ENCODE data around the gene DAD1. TPM values are rescaled to one million over a fixed set of nuclear protein-coding genes. Genes with fewer than 3 reads are reported as not detected.
"Not testable (repeated sequence)": the region's sequence is repeated elsewhere in the genome, so short reads cannot be mapped to it uniquely, and the experiment has no call there.

Gene DAD1
- polyA plus RNA-seq, result 100 to 1,000 TPM; 602 to 622 (median 602) TPM

DNA sequence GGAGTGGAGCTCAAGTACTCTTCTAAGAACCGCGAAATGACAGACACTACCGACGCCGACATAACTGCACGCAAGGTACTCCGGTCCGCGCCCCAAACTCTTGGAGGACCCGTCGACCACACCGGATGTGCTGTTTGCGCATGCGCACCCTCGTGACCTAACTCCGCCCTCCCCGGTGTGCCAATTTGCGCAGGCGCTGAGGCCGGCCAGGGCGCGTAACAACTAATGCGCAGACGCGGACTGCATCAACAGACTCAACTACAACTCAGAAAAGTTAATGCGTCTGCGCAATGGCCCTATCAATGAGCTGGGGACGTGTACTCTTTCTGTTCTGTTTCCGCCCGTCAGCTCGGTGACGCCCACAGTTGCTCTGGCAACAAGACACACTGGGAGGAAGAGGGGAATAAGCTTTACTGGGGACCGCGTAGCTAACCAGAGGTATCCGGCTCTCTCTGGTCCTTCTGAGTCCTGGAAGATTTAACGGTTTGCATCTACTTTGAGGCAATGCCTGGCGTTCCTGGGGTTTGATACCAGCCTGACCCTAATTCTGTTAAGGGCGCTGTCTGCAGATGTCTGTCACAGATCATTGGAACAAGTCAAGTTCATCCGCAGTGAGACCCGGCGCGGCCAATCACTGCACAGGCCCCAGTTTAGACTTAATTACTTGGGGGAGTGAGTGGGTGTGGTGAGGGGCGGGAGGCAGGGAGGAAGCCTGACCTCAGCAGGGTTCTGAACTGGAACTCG, at the start of gene DAD1:
Gene DAD1 (minus strand): TSS at position 129 of the 744 bp plus-strand sequence. CDS start 67 bp downstream, at position 62.
- Mint-ChIP-seq H3K4me1 (peaks cover 48 to 53% of the 10 kb centered on the region in 2 donors), H3K27ac (peak within 1 kb of the TSS; percentile 98 to 100 (median 99)), H3K4me3 (peak within 1 kb of the TSS; percentile 91 to 98 (median 97)), H3K27me3 (ENCODE audit: low read depth in 3 of 3) (peaks cover 14 to 22% (median 16%) of the 10 kb centered on the region in 3 donors), H3K9me3 (no peaks in the 10 kb centered on the region), H3K36me3 (no peaks in the 10 kb centered on the region)
- DNase-seq, result peak; percentile 100

DNA sequence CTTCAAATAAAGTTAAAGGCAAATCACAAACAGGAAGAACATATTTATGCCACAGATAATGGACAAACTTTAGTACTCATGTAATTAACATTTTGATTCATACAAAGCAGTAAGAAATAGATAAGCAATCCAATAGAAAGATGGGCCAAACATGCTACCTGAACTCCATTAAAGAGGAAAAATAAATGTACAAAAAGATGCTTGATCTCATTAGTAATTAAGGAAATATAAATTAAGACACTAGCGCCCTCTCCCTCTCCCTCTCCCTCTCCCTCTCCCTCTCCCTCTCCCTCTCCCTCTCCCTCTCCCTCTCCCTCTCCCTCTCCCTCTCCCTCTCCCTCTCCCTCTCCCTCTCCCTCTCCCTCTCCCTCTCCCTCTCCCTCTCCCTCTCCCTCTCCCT, 47.0 kb upstream of the DAD1 start:
- H3K4me1 Mint-ChIP-seq; H3K4me3 Mint-ChIP-seq; H3K27me3 Mint-ChIP-seq (ENCODE audit: low read depth in 3 of 3); H3K36me3 Mint-ChIP-seq; DNase-seq; H3K9me3 Mint-ChIP-seq; H3K27ac Mint-ChIP-seq: not testable (repeated sequence)

DNA sequence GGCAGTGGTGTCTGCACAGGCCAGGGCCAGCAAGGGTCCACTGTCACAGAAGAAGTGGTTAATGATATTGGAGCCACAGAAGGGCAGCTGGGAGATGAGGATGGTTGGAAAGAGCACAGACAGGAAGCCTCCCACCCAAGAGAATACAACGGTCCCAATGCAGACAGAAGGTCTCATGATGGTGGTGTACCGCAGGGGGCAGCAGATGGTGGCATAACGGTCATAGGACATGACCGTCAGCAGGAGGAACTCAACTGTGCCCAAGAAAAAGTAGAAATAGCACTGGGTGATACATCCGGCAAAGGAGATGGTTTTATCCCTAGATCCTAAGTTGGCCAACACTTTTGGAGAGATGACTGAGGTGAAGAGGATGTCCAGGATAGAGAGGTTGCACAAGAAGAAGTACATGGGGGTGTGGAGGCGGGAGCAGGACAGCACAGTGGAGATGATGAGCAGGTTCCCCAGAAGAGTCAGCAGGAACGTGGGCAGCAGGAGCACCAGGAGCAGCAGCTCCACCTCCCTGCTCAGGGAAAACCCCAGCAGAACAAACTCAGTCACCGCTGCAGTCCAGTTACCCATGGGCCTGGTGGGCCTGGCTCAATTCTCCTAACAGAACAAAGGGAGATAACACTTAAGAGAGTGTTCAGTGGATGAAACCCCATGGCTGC, 45.3 kb upstream of the DAD1 start:
- H3K36me3 Mint-ChIP-seq, result no peaks in the 10 kb centered on the region
- H3K4me1 Mint-ChIP-seq, result no peaks in the 10 kb centered on the region
- no peak overlapping the region for H3K27ac Mint-ChIP-seq
- no peak for DNase-seq
- H3K27me3 Mint-ChIP-seq (ENCODE audit: low read depth in 3 of 3), result peaks cover 0 to 7% (median 2%) of the 10 kb centered on the region in 3 donors
- peaks cover 0 to 7% (median 0%) of the 10 kb centered on the region in 6 donors for H3K9me3 Mint-ChIP-seq
- no peak overlapping the region for H3K4me3 Mint-ChIP-seq

DNA sequence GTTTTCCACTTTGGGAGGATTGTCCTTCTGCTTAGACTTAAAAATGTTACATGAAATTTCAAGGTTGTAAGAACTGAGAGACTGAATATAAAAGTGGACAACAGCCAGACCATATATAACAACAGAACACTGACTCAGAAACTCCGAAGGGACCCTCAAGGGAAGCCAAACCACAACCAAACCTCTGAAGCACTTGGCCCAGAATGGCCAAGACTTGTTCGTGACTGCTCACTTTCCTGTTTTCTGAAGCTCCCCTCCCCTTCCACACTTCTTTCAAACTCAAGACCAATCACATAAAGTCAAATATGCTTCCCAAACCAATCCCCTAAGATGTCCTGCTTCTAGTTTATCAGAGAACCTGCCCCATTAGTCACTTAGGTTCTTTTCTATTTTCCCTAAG, 41.5 kb upstream of the DAD1 start:
- peaks cover 2 to 7% (median 2%) of the 10 kb centered on the region in 3 donors for H3K27me3 Mint-ChIP-seq (ENCODE audit: low read depth in 3 of 3)
- no peak overlapping the region for H3K4me3 Mint-ChIP-seq
- no peaks in the 10 kb centered on the region for H3K4me1 Mint-ChIP-seq
- no peak overlapping the region for H3K27ac Mint-ChIP-seq
- DNase-seq, result no peak
- H3K36me3 Mint-ChIP-seq, result no peaks in the 10 kb centered on the region
- peaks cover 0 to 7% (median 0%) of the 10 kb centered on the region in 6 donors for H3K9me3 Mint-ChIP-seq

DNA sequence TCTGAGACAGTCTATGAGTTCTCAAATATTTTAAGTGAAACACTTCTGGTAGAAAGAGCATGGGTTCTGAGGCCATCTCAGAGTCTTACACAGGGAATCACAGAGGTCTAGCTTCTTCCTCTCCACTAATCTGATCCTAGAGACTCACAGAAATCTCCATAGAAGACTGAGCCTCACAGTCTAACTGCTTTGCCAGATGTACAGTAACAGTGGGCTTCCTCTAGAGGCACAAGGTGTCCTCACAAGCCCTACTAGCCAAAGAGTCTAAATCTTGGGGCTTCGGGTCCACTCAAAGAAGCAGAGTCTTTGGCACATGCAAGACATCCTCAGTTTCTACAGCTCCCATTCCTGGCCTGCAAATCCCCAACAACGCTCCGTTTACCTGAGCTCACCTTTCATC, 41.0 kb upstream of the DAD1 start:
- Mint-ChIP-seq H3K27ac (no peak overlapping the region), H3K9me3 (peaks cover 0 to 7% (median 0%) of the 10 kb centered on the region in 6 donors), H3K4me3 (no peak overlapping the region), H3K36me3 (no peaks in the 10 kb centered on the region), H3K4me1 (no peaks in the 10 kb centered on the region), H3K27me3 (ENCODE audit: low read depth in 3 of 3) (peaks cover 2 to 7% (median 2%) of the 10 kb centered on the region in 3 donors)
- no peak for DNase-seq

DNA sequence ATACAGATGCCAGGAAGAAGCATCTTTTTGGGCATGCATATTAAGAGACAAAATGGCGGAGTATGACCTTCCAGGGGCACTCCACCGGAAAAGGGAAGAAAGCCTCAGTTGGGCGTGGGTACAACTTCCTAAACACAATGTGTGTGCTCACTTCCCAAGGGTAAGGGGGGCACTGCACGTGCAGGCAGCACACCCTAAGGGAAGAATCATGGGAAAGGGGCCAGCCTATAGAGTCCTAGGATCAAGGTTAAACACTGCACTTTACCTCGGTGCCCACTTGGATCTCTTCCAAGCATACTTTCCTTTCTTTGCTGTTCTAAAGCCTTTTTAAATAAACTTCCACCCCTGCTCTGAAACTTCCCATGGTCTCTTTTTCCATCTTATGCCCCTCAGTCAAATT, 40.3 kb upstream of the DAD1 start:
- Mint-ChIP-seq H3K27me3 (ENCODE audit: low read depth in 3 of 3) (peaks cover 2 to 7% (median 4%) of the 10 kb centered on the region in 3 donors), H3K4me1 (no peaks in the 10 kb centered on the region), H3K9me3 (peaks cover 0 to 7% (median 0%) of the 10 kb centered on the region in 6 donors), H3K4me3 (no peak overlapping the region), H3K27ac (no peak overlapping the region), H3K36me3 (no peaks in the 10 kb centered on the region)
- DNase-seq, result no peak

DNA sequence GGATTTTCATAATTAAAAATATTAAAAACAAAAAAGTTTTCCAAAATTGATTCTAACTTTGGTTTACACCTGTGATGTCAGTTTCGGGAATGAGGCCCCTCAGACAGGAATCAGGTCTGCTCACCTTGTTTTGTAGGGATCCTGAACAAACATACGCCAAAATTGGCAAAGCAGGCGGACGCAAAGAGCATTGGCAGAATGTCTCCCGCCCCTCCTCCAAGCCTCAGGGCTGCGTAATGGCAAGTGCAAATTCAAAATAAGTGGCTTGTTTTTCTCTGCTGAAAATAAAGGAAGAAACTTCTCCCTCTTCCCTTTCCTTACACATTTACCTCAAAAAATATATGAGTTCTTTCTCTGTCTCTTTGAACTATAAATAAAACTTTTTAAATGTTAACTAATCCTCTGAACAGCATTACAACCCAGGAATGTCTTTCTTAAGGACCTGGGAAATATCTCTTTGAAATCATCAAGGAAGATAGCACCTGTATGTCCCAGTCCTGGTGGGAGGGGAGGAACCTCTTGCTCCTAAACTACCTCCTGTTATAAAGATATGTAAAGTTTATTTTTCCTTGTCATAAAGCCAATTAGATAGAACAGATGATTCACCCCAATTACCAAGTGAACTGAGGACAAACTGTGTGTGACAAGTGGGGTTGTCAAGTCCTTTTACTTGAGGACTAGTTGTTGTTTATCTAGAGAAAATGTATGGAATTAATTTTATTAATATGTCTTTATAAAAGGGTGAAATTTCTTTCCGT, 38.7 kb upstream of the DAD1 start:
- Mint-ChIP-seq H3K4me3 (no peak overlapping the region), H3K9me3 (peaks cover 0 to 7% (median 0%) of the 10 kb centered on the region in 6 donors), H3K4me1 (no peaks in the 10 kb centered on the region), H3K36me3 (no peaks in the 10 kb centered on the region), H3K27ac (no peak overlapping the region), H3K27me3 (ENCODE audit: low read depth in 3 of 3) (peaks cover 2 to 4% (median 3%) of the 10 kb centered on the region in 3 donors)
- no peak for DNase-seq

- no peak overlapping the region for H3K27ac Mint-ChIP-seq
Observed at GRCh38 chr14:22626590-22626989, 37.6 kb upstream of the DAD1 start.

GRCh38 chr14:22623047-22623446, 34.0 kb upstream of the DAD1 start:
- no peak for DNase-seq
- Mint-ChIP-seq H3K36me3 (peaks cover 3 to 5% (median 4%) of the 10 kb centered on the region in 3 donors), H3K9me3 (no peaks in the 10 kb centered on the region), H3K27ac (no peak overlapping the region), H3K4me1 (no peaks in the 10 kb centered on the region), H3K4me3 (no peak overlapping the region), H3K27me3 (ENCODE audit: low read depth in 3 of 3) (peaks cover 0 to 5% (median 0%) of the 10 kb centered on the region in 3 donors)

More at GRCh38 chr14:22626590-22626989, 37.6 kb upstream of the DAD1 start:
- Mint-ChIP-seq H3K27me3 (ENCODE audit: low read depth in 3 of 3) (peaks cover 2 to 5% (median 2%) of the 10 kb centered on the region in 3 donors), H3K36me3 (peaks cover 0 to 3% (median 1%) of the 10 kb centered on the region in 3 donors), H3K4me1 (no peaks in the 10 kb centered on the region), H3K9me3 (peaks cover 0 to 6% (median 0%) of the 10 kb centered on the region in 6 donors), H3K4me3 (no peak overlapping the region)
- DNase-seq, result no peak

DNA sequence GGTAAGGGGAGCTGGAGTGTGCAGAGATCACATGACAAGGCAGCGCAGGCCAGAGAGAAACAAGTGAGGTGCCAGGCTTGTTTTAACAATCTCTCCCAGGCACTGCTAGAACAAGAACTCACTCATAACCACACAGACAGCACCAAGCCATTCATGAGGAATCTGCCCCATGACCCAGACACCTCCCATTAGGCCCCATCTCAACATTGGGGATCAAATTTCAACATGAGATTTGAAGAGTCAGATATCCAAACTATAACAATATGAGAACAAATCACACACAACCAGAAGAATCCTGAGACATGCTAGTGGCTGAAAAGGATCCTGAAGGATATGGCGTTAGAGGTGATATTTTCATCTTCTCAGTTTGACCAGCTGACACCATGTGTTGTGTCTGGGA, 33.2 kb upstream of the DAD1 start:
- Mint-ChIP-seq H3K36me3 (peaks cover 3 to 5% (median 4%) of the 10 kb centered on the region in 3 donors), H3K9me3 (no peaks in the 10 kb centered on the region), H3K4me3 (no peak overlapping the region), H3K27ac (no peak overlapping the region), H3K4me1 (no peaks in the 10 kb centered on the region), H3K27me3 (ENCODE audit: low read depth in 3 of 3) (peaks cover 0 to 5% (median 0%) of the 10 kb centered on the region in 3 donors)
- no peak for DNase-seq

GRCh38 chr14:22615765-22616164, 26.7 kb upstream of the DAD1 start:
- H3K4me3 Mint-ChIP-seq; H3K27ac Mint-ChIP-seq; H3K9me3 Mint-ChIP-seq; DNase-seq; H3K4me1 Mint-ChIP-seq; H3K27me3 Mint-ChIP-seq (ENCODE audit: low read depth in 3 of 3): not testable (repeated sequence)
- H3K36me3 Mint-ChIP-seq, result peaks cover 3 to 30% (median 11%) of the 10 kb centered on the region in 3 donors

DNA sequence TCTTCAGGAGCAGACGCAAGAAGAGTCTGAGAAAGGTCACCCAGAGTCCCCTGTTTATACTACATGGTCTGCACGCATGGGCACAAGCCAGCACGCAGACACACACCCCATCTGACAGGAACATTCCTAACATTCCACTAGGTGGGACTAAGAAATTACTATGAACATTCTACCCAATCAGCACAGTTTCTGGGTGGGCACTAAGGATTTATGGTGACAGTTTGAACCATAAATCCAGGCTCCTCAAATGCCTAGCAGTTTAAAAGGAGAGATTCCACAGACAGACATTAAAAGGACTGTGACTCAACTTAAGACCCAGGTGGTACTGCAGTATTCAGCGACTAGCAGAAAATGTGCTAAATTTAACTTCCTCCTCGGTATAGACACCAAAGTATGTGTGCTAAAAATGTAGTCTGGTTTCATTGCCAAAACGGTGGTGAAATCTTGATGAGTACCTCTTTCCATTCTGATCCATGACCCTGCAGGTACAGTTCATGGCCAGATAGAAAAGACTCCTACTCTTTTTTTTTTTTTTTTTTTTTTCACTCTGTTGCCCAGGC, 25.3 kb upstream of the DAD1 start:
- no peak overlapping the region for H3K27ac Mint-ChIP-seq
- H3K27me3 Mint-ChIP-seq (ENCODE audit: low read depth in 3 of 3), result peaks cover 0 to 2% (median 2%) of the 10 kb centered on the region in 3 donors

GRCh38 chr14:22613736-22614239, 24.8 kb upstream of the DAD1 start:
- Mint-ChIP-seq H3K27me3 (ENCODE audit: low read depth in 3 of 3) (peaks cover 0 to 2% (median 2%) of the 10 kb centered on the region in 3 donors), H3K27ac (no peak overlapping the region), H3K4me1 (no peaks in the 10 kb centered on the region), H3K4me3 (no peak overlapping the region), H3K9me3 (no peaks in the 10 kb centered on the region), H3K36me3 (peaks cover 15 to 42% (median 18%) of the 10 kb centered on the region in 3 donors)
- no peak for DNase-seq

More for the DNA sequence above, 25.3 kb upstream of the DAD1 start:
- no peak for DNase-seq
- H3K4me3 Mint-ChIP-seq, result no peak overlapping the region
- H3K36me3 Mint-ChIP-seq, result peaks cover 14 to 42% (median 18%) of the 10 kb centered on the region in 3 donors
- no peaks in the 10 kb centered on the region for H3K4me1 Mint-ChIP-seq
- H3K9me3 Mint-ChIP-seq, result no peaks in the 10 kb centered on the region
